ENCODE measurements around the gene PDE4D. TPM values are rescaled to one million over a fixed set of nuclear protein-coding genes. Genes with fewer than 3 reads are reported as not detected.

The PDE4D gene
- total and polyA plus RNA-seq, 2 donors (not counting 3 experiments of a cell fraction or from before 2014, with no cell fraction given): 34.5 to 51.2 TPM

DNA sequence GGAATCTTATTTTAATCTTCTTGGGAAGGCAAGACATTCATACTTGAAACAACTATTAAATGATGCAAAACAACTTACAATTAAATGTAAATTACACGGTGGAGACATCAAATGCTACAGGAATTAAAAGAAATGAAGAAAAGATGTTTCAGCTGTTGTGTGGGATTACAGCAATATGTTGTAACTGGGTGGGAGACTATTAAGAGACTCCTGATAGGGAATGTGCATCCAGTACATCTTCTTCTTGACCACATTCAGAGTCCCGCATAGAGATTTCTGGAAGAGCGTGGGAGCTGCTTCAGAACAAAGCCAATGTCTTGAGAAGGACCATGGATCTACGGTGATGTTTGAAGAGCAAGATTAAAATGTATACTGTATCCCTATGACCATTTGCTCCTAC lies 199.1 kb downstream of the PDE4D start:
- dilution Hi-C loops (cut with MboI; ENCODE audit: extremely low pct_ligation_motif_present, low sequenced_read_pairs): no loop called here
- Histone ChIP-seq H4K20me1 (replicated peaks; ENCODE audit: control insufficient read depth, extremely low read depth, insufficient read depth, low read length) (no peaks in the 10 kb centered on the region), H3K9me1 (replicated peaks; ENCODE audit: control insufficient read depth, extremely low read depth, insufficient read depth, low read length) (no peaks in the 10 kb centered on the region), H3K27me3 (ENCODE audit: control insufficient read depth in 2 of 2, insufficient read depth in 2 of 2, low read length in 2 of 2) (no peaks in the 10 kb centered on the region), H3K4me3 (replicated peaks in 1 of 3; ENCODE audit: insufficient read depth in 1 of 3, low read depth in 1 of 3, low read length in 3 of 3) (no peak overlapping the region), H3K79me2 (ENCODE audit: control insufficient read depth, insufficient read depth, low read length) (no peaks in the 10 kb centered on the region), H3K36me3 (ENCODE audit: control insufficient read depth in 2 of 2, extremely low read depth in 1 of 2, insufficient read depth in 2 of 2, low read length in 2 of 2) (no peaks in the 10 kb centered on the region), H3K9me3 (replicated peaks; ENCODE audit: control insufficient read depth, insufficient read depth, low read length) (no peaks in the 10 kb centered on the region), H3K27ac (ENCODE audit: insufficient read depth, low read depth, low read length) (no peak overlapping the region), H3K4me2 (ENCODE audit: insufficient read depth, low read length) (no peak overlapping the region), H3K9ac (replicated peaks; ENCODE audit: extremely low read depth, insufficient read depth, low read length) (no peak overlapping the region), H3K4me1 (ENCODE audit: control insufficient read depth, extremely low read depth, insufficient read depth, low read length) (no peaks in the 10 kb centered on the region), H2AFZ (ENCODE audit: low read depth, low read length) (no peak overlapping the region)
- CTCF ChIA-PET: no interaction called here
- intact Hi-C loops (cut with micrococcal nuclease): no loop called here
- no TSS peak for BruUV-seq (replicated peaks)
- FAIRE-seq (no peak), DNase-seq (ENCODE audit: low read depth, low spot score) (no peak)
- POLR2A ChIA-PET: no interaction called here
- TF ChIP-seq MYC (IDR thresholded peaks at IDR 0.05; ENCODE audit: low read depth, low read length) (no peak), POLR2AphosphoS5 (IDR thresholded peaks at IDR 0.05; ENCODE audit: insufficient read depth, low read depth, low read length) (no peak), JUN (IDR thresholded peaks at IDR 0.05; ENCODE audit: borderline replicate concordance, insufficient read depth, insufficient read length, low read depth) (no peak), EZH2 (IDR thresholded peaks at IDR 0.05; ENCODE audit: borderline replicate concordance, low read depth, low read length, severe bottlenecking) (no peak), GATA2 (IDR thresholded peaks at IDR 0.05; ENCODE audit: insufficient read depth, insufficient read length, low read depth, low read length) (no peak), POLR2A (IDR thresholded peaks at IDR 0.05; ENCODE audit: low read depth, low read length) (no peak), MAX (IDR thresholded peaks at IDR 0.05; ENCODE audit: insufficient read depth, insufficient read length) (no peak), FOS (IDR thresholded peaks at IDR 0.05; ENCODE audit: borderline replicate concordance, insufficient read depth, low read length) (no peak)
- TF ChIP-seq, protein P1, sequence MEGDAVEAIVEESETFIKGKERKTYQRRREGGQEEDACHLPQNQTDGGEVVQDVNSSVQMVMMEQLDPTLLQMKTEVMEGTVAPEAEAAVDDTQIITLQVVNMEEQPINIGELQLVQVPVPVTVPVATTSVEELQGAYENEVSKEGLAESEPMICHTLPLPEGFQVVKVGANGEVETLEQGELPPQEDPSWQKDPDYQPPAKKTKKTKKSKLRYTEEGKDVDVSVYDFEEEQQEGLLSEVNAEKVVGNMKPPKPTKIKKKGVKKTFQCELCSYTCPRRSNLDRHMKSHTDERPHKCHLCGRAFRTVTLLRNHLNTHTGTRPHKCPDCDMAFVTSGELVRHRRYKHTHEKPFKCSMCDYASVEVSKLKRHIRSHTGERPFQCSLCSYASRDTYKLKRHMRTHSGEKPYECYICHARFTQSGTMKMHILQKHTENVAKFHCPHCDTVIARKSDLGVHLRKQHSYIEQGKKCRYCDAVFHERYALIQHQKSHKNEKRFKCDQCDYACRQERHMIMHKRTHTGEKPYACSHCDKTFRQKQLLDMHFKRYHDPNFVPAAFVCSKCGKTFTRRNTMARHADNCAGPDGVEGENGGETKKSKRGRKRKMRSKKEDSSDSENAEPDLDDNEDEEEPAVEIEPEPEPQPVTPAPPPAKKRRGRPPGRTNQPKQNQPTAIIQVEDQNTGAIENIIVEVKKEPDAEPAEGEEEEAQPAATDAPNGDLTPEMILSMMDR (IDR thresholded peaks at IDR 0.05; ENCODE audit: extremely low read depth in 1 of 2, insufficient read depth in 1 of 2, low read depth in 1 of 2, low read length in 2 of 2): no peak

Data from endothelial cell of umbilical vein (primary cell).